Raji (cell line): Measurements from ENCODE around the gene MAP2K2.

Experiments used
- POLR2A ChIP-seq: IDR thresholded peaks from 2 replicates; pipeline ENCODE4 v1.6.1; 2011; ENCODE audit warnings: low read depth, low read length, control low read depth; ENCODE audit not compliant: insufficient read depth

Gene MAP2K2

DNA sequence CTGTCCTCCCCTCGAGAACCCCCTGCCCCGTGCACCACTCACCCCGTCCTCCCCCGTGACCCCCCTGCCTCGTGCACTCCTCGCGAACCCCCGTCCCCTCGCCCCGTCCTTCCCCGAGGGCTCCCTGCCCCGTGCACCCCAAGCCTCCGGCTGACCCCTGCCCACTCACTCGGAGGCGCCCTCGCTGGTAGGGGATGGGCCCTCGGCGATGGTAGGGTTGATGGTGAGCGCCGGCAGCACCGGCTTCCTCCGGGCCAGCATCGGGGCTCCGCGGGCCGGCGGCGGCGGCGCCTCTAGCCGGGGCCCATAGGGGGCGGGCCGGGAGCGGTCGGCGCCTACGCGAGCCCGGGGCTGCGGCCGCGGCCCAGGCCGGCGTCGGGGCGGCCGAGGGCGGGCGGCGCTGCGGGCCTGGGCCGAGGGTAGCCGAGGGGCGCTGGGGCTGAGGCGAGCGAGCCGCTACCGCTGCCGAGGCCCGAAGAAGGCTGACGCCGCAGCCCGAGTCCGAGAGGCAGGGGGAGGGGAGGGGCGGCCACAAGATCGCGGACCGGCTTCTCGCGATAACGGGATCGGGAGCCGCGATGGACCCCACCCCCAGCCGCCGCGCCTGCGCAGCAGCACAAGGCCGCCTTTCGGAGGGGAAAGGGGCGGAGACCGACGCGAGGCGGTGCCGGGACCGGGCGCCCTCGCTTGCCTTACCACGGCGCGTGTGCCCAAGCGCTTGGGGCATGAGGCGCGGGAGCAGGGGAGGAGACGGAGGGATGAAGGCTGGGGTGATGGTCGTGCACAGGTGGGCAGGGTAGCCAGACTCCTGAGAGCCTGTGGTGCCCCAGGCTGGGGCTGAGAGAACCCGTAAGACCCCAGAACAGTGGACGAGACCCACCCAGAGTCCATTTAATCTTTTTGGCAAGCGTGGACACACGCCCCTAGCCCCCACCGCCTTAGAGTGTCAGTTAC lies at the start of gene MAP2K2:
Gene MAP2K2 (minus strand): TSS at position 508 of the 954 bp plus-strand sequence. CDS start 247 bp downstream, at position 261.
- peak; percentile 97 for TF ChIP-seq POLR2A

DNA sequence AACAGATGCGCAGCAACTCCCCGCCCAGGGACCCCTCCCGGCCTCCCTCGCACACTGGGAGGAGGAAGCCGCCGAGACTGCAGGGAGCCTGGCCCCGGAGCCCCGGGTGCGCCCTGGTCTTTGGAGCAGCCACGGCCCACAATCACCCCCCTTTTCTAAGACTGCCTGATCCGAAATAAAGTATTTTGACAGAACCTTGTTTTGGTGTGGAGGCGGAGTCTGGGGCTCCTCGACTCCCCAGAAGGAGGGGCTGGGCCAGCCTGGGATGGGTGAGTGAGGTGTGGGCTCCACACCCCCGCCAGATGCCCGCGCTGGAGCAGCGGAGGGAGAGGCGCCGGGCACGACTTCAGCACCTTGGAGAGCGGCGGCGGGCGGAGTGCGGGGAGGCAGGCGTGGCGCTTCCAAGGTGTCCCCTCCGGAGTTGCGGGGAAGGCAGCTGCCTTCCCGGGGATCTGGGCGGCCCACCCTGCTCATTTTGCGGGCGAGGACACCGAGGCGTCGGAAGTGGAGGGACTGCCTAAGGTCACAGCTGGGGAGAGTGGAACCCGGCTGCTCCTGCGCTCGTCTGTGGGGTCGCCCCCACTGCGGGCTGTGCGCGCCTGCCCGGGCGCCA lies 49.0 kb upstream of the MAP2K2 start:
- TF ChIP-seq POLR2A: no peak

DNA sequence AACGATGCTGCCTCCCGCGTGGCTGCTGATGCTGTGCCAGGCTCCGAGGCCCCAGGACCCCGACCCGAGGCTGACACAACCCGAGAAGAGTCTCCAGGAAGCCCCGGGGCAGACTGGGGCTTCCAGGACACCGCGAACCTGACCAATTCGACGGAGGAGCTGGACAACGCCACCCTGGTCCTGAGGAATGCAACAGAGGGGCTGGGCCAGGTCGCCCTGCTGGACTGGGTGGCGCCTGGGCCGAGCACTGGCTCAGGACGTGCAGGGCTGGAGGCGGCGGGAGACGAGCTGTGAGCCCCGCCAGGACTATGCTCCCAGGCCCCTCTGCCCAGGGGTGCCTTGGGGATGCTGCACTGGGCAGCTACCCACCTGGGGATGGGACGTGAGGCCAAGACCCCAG lies 47.8 kb upstream of the MAP2K2 start:
- no peak for TF ChIP-seq POLR2A

DNA sequence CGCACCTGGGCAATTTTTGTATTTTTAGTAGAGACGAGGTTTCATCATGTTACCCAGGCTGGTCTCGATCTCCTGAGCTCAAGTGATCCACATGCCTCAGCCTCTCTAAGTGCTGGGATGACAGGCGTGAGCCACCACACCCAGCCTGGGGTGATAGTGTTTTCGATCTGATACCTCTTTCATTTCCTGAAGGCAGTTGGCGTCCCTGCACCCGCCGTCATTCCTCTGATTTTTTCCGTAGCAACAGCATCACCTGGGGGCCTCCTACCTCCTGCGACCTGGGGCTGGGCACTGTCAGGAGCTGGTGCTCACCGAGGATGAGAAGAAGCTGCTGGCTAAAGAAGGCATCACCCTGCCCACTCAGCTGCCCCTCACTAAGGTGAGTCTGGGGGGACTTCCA lies 40.3 kb upstream of the MAP2K2 start:
- TF ChIP-seq POLR2A: no peak

DNA sequence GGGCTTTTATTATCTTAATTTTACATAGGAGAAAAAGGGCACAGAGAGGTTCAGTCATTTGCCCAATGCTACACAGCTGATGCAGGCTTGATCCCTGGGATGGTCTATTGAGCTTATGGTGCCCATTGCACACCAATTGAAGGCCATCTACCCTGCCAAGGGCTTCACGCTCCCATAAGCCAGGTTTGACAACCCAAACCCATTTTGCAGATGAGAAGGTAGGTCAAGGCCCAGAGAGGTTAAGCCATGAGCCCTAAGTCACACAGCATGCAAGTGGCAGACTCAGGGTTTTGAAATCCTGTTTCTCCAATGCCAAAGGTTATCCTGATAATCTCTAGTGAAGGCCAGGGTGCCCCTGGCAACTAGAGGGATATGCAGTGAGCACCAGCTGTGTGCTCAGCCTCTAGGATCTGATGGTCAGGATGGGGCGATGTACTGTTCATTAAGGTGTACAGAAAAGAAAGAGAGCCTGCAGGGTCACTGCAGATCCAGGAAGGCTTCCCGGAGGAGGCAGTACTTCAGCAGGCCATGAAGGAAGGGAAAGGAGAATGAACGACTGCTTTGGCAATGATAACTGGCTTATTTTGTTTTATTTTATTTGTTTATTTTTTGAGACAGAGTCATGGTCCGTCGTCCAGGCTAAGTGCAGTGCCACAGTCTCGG lies 37.6 kb upstream of the MAP2K2 start:
- no peak for TF ChIP-seq POLR2A

DNA sequence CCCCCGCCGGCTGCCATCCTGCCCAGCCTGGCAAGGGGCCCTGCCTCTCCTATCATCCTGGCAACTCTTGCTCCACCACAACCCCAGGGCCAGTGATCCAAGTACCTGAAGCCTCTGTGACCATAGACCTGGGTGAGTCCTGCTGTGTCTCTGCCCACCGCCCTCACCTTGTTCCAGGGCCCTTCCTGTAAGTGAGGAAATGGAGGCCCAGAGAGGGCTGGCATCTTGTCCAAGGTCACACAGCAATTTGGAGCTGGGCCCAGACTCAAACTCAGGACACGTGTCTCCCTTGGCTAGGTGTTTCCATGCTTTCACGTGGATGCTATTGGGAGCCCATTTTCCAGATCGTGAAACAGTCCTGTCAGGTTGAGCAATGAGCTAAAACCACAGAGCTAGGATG lies 33.2 kb upstream of the MAP2K2 start:
- no peak for TF ChIP-seq POLR2A

DNA sequence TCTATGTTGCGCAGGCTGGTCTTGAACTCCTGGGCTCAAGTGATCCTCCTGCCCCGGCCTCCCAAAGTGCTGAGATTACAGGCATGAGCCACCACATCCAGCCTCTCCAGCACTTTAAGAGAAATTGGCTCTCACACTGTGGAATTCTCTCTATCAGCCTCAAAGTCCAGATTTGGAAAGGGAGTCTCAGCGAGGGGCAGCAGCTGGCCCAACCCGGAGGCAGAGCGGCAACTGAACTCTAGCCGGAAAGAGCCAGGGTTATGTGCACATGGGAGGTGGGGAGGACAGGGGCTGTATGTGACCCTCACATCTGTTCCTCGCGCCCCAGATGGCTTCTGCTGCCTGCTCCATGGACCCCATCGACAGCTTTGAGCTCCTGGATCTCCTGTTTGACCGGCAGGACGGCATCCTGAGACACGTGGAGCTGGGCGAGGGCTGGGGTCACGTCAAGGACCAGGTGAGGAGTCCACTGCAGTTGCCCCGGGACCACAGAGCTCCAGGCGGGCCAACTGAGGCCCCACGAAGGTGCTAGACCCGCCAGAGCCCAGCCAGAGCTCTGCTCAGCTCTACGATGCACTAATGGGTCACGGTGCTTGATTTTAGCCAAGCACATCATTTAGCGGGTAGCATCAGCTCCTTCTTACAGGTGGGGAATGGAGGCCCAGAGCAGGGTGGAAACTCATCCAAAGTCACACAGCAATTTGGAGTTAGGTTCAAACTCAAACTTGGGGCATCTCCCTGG lies 30.8 kb upstream of the MAP2K2 start:
- no peak for TF ChIP-seq POLR2A

DNA sequence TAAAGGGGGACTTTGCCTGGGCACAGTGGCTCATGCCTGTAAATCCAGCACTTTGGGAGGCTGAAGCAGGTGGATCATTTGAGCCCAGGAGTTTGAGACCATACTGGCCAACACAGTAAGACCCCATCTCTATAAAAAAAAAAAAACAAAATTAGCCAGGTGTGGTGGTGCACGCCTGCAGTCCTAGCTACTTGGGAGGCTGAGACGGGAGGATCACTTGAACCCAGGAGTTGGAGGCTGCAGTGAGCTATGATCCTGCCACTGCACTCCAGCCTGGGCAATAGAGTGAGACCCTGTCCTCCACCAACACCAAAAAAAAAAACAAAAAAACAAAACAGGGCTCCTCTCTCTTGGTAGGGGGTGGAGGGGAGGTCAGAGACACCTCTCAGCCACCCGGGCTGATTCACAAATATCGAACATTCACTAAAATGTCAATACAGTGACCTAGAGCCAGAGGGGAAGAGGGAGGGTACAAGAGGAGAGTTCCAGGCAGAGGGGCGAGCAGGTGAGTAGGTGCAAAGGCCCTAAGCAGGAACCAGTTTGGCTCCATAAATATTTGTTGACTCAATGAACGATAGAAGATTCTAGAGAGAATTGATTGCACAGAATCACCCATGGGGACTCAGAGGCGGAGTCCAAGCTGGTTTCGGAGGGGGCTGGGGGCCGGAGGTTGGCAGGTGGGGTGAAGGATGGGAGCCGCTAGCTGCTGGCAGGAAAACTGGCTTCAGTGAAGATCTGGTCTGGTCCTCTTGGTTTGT lies 28.5 kb upstream of the MAP2K2 start:
- no peak for TF ChIP-seq POLR2A

DNA sequence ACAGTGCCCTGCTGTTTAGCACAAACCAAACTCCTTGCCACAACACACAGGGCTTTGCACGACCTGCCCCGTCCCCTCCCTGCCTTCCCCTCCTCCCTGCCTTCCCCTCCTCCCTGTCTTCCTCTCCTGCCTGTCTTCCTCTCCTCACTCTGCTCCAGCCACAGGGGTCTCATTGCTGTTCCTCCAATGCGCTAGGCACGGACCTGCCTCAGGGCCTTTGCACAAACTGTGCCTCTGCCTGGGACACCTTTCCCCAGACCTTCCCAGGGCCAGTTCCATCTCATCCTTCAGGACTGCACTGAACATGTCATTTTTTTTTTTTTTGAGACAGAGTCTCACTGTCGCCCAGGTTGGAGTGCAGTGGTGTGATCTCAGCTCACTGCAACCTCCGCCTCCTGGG lies 27.7 kb upstream of the MAP2K2 start:
- TF ChIP-seq POLR2A: no peak

DNA sequence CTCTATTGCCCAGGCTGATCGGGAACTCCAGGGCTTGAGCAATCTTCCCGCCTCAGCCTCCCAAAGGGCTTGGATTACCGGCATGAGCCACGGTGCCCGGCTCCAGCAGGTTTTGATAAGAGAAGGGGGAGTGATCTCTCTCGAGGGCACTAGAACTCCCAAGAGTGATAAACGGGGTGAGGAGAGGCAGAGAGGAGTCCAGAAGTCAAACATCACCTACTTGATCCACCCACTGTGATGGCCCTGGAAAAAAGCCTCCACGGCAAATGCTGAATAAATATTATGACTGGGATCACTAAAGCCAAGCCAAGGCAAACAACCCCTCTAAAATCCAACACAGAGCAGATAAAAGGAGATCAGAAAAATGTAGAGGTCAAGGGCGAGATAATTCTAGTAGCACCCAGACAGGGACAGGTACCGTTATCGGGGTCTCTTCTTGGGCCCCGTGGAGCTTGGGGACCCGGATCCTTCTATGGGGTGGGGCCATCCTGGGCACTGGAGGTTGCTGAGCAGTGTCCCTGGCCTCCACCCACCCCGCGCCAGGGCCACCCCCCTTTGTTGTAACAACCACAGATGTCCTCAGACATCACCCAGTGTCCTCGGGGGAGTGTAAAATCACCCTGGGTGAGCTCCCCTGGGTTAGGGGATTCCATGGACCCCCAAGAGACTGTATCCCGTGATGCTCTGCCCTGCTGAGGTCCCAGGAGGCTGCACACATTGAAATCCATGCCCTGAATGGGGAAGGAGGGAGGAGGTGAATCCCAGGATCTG lies 25.8 kb upstream of the MAP2K2 start:
- TF ChIP-seq POLR2A: no peak

DNA sequence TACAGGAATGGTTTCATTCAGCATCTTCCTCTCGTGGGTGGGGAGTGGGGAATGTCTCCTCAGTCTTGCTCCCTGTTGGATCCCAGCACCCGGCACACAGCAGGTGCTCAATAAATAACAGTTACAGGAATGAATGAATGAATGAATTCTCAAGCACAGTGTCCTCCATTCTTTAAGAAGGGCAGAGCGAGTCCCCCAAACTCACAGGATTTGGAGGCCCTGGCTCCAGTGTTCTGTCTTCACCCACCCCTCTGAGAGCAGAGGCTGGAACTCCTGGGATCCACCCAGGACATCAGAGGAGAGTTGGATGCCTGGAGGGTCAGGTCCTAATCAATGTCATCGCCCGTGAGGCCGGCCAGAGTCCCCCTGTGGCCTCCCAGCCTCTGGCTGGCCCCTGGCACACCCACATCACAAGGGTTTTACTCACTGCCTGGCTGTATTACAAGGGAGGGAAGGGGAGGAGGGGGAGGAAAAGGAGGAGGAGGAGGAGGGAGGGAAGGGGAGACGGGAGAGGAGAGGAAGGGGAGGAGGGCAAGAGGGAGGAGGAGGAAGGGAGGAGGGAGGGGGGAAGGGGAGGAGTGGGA lies 20.8 kb upstream of the MAP2K2 start:
- no peak for TF ChIP-seq POLR2A

DNA sequence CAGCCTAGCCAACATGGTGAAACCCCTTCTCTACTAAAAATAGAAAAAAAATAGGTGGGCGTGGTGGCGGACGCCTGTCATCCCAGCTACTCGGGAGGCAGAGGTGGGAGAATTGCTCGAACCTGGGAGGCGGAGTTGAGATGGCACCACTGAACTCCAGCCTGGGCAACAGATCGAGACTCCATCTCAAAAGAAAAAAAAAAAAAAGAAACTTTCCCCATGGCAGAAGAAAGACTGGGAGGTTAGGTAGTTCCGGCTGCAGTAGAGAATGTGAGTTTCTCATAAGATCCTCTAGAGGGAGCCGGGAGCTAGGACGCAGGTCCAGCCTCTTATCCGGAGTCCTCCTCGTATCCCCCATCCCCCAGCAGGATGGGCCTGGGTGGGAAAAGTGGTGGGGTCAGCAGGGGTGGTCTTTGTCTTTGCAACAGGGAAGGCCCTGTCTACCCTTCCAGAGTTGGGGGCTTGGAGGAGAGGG lies 16.4 kb upstream of the MAP2K2 start:
- TF ChIP-seq POLR2A: no peak

DNA sequence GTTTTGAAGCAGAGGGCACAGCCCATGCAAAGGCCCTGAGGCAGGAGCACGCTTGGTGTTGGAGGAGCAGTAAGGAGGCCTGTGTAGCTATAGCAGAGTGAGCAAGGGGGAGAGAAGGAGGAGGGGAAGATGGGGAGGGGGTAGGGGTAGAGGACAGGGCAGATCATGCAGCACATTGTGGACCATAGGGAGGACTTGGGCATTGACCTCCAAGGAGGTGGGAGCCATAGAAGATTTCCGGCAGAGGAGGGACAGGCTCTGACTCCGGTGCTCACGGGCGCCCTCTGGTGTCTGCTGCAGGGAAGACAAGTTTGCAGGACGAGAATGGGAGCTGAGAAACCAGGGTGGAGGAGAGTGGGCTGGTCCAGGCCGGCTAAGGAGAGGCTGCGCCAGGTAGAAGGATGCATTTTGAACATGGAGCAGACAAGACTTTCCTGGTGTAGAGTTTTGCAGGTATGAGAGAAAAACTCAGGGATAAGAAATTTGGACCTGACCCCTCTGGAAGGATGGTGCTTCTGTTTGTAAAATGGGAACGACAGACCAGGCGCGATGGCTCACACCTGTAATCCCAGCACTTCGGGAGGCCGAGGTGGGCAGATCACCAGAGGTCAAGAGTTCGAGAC lies 15.8 kb upstream of the MAP2K2 start:
- no peak for TF ChIP-seq POLR2A
